Activated T-cell treated with anti-CD3 and anti-CD28 coated beads, Interleukin-2, amount 50 U/mL, for 1 hour (primary cell): ENCODE data around the gene AMIGO1.

Source experiments
- DNase-seq: peaks from one replicate; pipeline ENCODE4 v3.0.0-alpha.2; 2020

Gene AMIGO1, protein sequence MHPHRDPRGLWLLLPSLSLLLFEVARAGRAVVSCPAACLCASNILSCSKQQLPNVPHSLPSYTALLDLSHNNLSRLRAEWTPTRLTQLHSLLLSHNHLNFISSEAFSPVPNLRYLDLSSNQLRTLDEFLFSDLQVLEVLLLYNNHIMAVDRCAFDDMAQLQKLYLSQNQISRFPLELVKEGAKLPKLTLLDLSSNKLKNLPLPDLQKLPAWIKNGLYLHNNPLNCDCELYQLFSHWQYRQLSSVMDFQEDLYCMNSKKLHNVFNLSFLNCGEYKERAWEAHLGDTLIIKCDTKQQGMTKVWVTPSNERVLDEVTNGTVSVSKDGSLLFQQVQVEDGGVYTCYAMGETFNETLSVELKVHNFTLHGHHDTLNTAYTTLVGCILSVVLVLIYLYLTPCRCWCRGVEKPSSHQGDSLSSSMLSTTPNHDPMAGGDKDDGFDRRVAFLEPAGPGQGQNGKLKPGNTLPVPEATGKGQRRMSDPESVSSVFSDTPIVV

DNA sequence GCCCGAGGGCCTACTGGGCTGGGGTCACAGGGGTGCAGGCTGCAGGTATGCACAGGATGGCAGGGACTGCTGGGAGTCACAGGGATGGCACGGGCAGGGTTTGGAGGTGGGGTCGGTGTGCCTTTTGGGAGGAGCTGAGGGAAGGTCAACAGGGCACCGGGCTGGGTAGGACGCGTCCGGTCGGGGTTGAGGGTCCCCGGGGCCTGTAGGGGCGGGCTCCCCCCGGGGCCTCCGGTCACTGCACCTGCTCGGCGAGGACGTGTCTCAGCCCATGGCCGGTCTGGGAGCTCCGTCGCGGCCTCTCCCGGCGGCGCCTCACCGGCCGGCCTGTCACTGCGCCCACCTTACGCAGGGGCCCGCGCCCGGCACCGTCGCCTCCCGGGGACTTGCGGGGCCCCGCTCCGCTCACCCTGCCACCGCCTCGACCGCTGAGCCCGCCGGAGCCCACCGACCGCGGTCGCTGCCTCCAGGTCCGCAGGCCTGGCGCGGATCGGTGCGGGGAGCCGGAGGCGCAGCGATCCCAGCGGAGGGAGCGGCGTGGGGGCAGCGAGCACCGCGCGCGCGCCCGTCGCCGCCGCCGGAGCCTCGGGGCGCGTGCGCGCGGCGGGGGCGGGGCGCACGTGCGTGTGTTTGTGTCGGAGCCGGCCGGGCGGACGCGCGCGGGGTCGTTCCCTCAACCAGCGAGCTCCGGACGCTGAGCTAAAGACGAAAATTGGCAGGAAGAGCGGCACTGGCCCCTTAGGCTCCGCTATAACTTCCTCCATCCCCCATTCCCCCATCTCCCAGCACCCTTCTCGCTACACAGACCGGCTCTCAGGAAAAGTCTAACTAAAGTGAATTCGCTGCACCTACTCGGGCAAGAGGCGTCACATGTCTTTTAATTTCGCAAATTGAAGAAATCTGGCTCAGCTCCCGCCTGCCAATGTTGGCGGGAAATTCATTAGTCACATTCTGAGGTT, at the start of gene AMIGO1:
TSS of gene AMIGO1 (minus strand) at position 552 of the 959 bp plus-strand sequence. CDS start 815 bp downstream, outside the sequence.
- peak; percentile 76 for DNase-seq

DNA sequence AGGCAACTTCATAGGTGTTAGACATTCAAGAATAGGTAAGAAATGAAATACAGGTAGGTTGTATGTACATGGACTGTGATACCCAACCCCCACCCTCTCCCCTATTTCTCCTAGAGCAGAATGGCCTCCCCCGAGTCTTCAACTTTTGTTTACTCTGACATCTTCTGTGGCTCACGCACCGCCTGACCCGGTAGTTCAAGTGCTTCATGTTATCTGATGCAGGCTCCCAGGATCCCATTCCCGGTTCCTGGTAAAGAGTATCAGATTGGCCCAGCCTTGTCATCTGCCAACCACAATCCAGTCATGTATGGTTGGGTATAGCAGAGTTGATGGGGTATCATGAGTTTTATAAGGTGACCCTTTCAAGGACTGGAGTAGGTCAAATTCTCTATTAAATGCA, 48.0 kb upstream of the AMIGO1 start:
- DNase-seq, result no peak

DNA sequence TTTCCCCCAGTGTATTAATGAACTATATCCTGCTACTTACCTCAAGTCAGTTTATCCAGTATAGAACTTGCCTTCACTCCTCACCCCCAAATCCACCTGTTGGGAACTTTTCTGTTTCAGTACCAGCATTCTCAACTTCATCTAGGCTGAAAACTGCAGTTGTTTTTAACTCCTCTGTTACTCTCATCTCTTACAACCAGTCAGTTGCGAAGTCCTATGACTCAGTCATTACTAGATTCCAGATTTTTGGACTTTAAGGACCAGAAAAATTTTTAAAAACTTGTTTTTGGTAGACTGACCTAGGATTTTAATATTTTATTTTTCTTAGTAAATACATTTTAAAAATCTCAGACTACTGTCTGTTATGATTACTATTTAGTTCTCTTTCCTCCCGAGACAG, 47.0 kb upstream of the AMIGO1 start:
- no peak for DNase-seq

DNA sequence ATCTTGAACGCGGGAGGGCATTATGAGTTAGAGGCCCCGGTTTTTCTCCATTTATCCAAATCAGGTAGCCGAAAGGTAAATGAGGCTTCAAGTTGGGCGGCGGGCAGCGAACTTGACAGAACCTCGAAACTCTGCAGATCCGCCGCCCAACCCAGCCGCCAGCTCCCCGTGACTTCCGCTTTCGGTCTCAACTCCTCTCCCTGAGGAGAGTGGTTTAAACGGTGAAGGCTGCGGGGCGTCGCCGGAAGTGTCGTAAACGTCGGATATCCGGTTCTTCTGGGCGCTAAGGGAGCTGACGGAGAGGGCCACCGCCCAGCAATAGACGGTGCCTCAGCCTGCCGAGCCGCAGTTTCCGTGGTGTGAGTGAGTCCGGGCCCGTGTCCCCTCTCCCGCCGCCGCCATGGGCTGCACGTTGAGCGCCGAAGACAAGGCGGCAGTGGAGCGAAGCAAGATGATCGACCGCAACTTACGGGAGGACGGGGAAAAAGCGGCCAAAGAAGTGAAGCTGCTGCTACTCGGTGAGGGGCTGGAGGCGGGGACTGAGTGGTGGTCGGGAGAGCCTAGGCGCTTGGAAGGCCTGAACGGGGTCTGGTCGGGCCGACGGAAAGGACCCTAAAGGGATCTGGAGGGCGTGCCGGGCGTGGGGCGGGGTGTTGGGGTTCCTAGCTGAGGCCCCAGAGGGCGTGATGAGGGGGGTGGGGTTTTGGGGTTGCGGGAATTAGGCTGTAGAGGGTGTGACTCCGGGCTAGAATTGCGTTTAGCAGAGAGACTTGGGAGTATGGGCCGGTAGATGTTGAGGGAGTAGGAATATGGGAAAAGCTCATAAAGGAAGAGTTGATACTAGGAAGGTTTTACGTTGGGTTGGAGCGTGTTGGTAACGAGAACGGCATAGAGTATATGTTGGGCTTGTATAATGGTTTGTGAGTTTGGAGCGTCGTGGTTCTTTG, 39.1 kb upstream of the AMIGO1 start, which contains the start of gene GNAI3:
TSS of gene GNAI3 (plus strand) at position 295 of the 947 bp plus-strand sequence. CDS start at position 401, 106 bp downstream.
- DNase-seq, result peak; percentile 94

DNA sequence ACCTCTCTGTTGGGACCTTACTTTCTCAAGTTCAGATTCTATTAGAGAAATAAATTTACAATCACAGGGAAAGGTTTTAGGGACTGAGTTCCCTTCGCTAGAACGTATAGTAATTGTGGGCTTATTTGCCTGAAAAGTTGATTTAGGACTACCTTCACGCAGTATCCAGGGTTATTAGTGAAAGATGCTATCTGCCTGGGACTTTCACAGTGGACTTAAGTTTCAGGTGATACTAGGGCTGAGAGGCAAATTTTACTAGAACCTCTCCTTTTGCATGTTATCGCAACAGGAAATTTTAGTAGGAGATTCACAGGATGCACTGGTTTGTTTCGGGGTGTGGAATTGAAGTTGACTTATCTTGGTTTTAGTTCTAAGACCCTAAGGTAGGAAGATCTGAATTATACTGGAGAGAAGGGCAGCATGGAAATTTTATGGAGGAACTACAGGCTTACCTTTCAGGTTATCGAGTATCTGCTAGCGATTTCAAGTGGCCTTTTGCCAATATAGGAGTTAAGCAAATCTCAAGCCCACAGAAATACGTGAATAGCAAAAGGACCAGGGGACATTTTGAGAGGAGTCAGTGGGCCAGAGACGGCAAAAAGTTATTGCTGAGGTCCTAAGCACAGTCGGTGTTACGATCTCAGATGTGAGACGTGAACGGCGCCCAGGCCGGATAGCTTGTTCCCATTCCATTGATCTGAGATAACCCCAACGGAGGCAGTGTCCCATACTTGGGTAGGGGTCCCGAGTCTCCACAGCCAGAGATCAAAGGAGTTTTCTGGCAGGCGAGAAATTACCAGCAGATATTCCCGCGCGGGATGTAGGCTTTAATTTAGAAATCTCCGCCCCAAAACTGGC, 38.2 kb upstream of the AMIGO1 start:
- DNase-seq, result no peak

DNA sequence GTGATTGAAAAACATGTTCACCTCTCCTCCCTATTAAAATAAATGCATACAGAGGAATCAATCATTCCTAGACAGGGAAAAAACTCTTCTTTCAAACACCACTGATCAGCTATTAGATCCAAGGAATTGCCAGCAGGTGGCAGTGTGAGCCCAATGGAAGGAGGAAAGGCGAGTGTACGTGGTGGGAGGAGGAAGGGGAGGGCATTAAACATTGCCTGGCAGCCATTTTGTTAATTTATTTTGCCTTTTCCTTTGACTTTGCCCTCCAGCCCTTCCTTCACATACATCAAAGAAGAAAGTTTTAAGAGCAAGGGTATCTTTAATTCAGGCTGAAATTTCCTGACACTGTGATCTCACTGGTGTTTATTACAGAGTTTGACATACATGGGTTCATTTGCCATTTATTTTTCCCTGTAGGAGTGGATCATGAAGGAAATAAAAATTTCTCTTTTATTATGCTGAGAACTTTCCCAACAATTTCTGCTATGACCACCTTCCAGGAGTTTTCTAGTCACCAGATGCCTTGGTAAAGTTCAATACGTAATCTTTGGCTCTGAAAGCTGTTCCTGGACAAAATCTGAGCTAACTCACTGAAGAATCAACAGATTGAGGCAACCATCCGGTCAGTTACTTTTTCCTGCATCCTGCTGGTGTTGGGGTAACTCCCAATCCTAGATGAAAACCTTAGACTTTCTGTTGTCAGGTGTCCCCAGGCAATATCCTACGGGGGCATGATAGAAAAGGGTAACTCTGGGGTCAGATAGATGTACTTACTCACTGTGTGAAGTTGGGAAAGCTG, 37.0 kb upstream of the AMIGO1 start:
- DNase-seq, result peak; percentile 83

DNA sequence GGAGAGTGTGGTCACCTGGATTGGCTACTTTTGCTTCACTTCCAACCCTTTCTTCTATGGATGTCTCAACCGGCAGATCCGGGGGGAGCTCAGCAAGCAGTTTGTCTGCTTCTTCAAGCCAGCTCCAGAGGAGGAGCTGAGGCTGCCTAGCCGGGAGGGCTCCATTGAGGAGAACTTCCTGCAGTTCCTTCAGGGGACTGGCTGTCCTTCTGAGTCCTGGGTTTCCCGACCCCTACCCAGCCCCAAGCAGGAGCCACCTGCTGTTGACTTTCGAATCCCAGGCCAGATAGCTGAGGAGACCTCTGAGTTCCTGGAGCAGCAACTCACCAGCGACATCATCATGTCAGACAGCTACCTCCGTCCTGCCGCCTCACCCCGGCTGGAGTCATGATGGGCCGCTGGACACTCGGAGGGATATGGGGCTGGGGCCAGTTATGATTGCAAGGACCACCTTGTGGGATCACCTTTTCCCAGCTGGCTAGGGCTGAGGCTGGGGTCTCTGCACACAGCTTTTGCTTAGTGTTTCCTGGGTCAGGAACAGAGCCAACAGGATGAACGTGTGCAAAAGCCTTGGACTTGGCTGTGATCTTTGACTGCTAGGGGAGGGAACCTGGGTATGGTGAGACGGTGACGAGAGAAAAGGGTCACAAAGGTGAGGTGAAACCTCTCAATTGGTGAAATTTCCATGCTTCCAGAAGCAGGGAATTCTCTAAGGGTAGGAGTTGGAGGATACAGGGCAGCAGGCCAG, 34.6 kb upstream of the AMIGO1 start:
- DNase-seq, result no peak

DNA sequence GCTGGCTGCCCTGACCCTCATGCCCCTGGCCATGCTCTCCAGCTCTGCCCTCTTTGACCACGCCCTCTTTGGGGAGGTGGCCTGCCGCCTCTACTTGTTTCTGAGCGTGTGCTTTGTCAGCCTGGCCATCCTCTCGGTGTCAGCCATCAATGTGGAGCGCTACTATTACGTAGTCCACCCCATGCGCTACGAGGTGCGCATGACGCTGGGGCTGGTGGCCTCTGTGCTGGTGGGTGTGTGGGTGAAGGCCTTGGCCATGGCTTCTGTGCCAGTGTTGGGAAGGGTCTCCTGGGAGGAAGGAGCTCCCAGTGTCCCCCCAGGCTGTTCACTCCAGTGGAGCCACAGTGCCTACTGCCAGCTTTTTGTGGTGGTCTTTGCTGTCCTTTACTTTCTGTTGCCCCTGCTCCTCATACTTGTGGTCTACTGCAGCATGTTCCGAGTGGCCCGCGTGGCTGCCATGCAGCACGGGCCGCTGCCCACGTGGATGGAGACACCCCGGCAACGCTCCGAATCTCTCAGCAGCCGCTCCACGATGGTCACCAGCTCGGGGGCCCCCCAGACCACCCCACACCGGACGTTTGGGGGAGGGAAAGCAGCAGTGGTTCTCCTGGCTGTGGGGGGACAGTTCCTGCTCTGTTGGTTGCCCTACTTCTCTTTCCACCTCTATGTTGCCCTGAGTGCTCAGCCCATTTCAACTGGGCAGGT, 33.9 kb upstream of the AMIGO1 start:
- DNase-seq, result no peak

DNA sequence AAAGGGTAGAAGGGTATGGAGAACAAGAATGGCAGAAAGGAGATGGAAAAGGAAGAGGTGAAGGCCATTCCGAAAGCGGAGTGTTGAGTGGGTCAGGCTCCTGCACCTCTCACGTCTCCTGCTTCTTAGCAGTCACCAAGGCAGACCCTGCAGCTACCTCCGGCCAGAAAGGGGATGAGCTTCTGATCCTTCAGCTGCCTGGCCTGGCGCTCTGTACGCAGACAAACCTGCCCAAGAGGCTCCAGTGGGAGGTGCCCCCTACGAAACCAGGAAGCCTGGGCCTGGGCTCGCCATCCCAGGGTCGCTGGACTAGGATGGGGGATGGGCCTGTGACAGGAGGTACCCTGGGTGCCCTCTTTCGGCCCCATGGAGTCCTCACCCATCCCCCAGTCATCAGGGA, 33.1 kb upstream of the AMIGO1 start:
- no peak for DNase-seq

DNA sequence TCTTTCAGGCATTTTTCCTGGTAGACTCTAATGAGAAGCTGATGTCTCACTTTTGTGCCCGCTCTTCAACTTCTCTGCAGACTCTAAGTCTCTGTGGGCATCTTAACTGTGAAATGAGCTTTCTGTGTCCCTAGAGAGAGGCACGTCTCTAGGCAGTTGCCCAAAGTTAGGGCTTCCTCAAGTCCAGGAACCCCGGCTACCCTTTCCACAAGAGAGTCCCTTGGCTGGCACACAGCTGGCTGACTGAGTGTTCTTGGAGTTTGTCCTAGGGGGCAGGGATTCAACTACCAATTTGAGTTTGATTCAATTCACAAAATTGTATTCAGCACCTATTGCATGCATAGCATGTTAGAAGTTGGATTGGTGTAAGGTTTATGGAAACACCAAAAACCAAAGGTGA, 31.6 kb upstream of the AMIGO1 start:
- DNase-seq, result no peak

DNA sequence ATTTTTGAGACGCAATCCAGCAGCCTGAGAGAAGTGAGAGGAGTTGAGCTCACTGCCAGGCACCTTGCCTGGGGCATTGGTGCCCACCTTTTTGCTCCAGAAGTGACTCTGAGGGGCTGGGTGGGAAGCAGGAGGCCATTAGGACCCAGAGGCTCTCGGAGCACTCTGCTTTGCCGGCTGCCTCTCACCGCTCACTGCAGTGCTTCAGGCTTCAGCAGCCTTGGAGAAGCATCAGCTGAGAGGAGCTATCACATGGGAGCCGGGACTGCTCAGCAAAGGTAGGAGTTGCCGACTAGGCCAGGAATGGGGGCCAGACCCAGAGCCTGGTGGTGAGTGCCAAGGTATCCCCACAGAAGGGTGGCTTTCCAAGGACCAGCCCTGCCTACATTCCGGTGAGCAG, 30.1 kb upstream of the AMIGO1 start, which contains the start of gene GPR61:
TSS of gene GPR61 (plus strand) at position 197 of the 400 bp plus-strand sequence. CDS start 3,151 bp downstream, outside the sequence.
- no peak for DNase-seq

DNA sequence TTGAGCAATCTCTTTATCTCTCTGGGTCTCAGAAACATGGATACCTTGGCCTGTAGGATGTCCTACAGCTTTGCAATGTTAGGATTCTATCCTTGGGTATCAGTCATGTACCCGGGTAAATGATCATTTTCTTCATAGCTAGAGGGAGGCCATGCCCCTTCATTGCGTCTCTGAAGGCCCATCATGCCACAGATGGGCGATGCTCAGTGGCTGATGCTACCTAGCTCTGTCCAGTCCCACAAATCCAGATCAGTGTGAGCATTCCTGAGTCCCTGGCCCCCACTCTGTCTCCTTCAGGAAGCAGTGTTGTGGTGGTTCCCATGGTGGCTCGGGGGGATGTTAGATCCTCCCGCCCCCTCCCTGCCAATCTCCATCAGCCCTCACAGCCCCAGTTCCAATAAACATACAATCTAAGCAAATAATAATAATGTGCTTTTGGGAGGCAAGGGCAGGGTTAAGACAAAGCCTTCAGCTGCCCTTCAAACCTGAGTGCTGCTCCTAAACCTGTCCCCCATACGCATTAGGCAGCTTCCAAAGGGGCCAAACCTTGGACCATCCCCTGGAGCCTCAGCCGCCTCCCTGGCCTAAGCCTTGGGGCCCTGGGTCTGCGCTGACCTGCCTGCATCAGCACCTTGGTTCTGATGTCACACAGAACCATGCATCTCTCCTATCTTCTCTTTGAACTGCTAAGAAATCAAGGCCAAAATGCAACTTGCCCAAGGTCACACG, 29.5 kb upstream of the AMIGO1 start:
- DNase-seq, result no peak

DNA sequence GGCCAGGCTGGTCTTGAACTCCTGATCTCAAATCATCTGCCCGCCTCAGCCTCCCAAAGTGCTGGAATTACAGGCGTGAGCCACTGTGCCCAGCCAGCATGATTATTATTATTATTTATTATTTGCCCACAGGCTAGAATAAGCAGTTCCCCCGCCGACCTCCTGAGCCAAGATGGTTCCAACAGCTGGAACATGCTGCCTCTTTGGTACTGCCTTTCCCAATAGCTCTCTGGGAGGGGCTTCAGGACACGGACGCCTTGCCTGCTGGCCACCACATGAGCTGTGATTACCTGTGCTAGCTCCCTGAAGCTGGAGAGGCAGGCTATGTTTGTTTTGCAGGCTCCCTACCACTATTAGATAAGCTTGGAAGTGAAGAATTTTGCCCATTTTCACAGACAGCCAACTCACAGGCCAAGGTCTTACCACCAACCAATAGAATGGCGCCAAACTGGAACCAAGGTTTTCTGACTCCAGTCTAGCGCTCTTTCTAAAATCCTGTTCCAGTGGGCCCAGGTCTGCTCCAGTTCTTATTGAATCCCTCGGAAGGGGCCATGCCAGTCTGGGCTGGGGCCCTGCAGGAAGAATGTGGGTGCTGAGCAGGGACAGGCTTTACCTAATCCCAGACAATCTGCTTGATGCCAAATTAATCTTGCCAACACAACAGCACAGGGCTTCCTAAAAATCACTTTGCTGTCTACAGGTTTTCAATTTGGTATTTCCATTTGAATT, 28.1 kb upstream of the AMIGO1 start:
- DNase-seq, result no peak

DNA sequence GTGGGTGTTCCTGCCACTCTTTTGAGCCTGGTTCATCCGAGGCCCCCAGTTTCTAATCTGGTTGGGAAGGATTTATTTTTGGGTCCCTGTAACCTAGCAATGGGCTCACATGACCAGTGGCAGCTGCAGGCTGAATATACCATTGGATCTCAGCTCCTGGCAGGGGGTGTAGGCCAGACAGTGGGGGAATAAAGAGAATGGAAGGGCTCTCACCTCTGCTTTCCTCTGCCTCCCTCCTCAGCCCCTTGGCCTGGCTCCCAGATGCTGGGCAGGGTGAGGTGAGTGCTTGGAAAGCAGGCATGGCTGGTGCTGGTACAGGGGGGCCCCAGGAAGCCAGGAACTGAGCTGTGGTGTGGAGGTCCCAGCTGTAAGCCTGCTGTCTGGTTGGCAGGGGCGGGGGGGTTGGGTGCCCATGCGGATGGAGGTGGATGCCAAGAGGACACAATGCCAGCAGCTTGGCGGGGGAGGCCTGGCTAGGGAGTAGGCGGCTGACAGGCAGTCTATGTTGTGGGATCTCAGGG, 26.5 kb upstream of the AMIGO1 start:
- no peak for DNase-seq

DNA sequence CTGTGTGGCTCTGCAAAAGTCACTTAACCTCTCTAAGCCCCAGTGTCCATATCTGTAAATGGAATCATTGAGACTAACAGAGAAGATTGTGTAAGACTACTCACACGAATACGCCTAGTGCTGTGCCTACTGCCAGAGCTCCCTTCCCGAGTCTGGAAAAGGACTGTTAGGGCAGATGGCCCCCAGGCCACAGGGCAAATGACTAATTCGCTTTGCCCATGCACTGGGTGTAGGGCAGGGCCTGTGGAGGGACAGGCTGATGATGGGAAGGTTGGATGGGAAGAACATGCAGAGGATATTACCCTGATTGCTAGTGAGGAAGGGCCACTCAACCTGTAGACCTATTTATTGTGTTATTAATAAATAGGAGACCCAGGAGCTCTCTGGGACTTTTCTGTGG, 26.0 kb upstream of the AMIGO1 start:
- DNase-seq, result no peak

DNA sequence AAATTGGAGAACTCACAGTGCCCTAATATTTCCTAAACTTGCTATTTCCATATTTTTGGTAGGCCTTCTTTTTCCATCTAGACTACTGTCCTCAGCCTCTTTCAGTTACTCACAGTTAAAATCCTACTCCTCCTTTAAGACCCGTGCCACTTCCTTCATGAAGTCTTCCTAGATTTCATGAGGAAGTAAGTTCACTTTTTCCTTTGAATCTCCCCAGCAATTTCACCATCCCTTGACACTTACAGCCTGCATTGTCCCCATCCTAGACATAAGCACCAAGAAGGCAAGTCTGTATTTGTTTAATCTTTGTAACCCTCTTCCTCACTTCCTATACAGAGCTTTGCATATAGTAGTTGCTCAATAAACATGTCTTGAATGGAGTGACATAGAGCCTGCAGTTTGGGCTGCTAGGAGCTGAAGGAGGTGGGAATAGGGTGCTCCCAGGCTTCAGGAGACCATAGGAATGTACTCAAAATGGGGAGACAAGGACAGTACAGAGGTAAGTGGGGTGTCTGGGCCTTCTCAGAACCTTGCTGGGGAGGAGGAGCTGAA, 24.9 kb upstream of the AMIGO1 start:
- DNase-seq, result no peak
